Uterus (tissue), 2 donors: ENCODE results near the gene LIMK2.
"Not testable (repeated sequence)": the region's sequence is repeated elsewhere in the genome, so short reads cannot be mapped to it uniquely, and the experiment has no call there.

Experiments
- CTCF ChIP-seq, 4 experiments: fragments of 200-600 bp in 2 of 4; fragments of 450-650 bp in 2 of 4; sonication (generic) in 2 of 4; IDR thresholded peaks; one replicate each; pipeline ENCODE4 v1.5.1; 2016 to 2019; ENCODE audit warnings: antibody characterized with exemption in 4 of 4, mild to moderate bottlenecking in 2 of 4, moderate library complexity in 1 of 4
- POLR2A ChIP-seq, 2 donors: fragments of 450-650 bp; IDR thresholded peaks; one replicate each; pipeline ENCODE4 v1.6.1; 2016; ENCODE audit warnings: antibody characterized with exemption in 2 of 2, mild to moderate bottlenecking in 1 of 2, moderate library complexity in 1 of 2

- TF ChIP-seq POLR2A, CTCF (IDR thresholded peaks at IDR 0.05): not testable (repeated sequence)
These were observed 102.1 kb downstream of the LIMK2 start for GRCh38 chr22:31314220-31314619.
